CD4-positive, alpha-beta T cell treated with Interferon alpha-2 for 1 hour (primary cell): ENCODE measurements around the gene SCGN.

Source experiments
- DNase-seq, 2 donors: peaks; one replicate each; pipeline ENCODE4 v3.0.0-alpha.2; 2020 to 2022

Gene SCGN

GRCh38 chr6:25652007-25652515, at the start of gene SCGN:
Gene SCGN, plus strand, starts transcription at chr6:25652215. Its CDS starts 189 bp downstream, at chr6:25652404.
- peak in 1 of 2 donors; percentile 10 for DNase-seq

- DNase-seq, result no peak
Measured at GRCh38 chr6:25602674-25602982, 49.4 kb upstream of the SCGN start.

GRCh38 chr6:25603251-25603650, 48.8 kb upstream of the SCGN start:
- no peak for DNase-seq

GRCh38 chr6:25606151-25606550, 45.9 kb upstream of the SCGN start:
- no peak for DNase-seq

- no peak for DNase-seq
Measured at GRCh38 chr6:25608558-25609174, 43.3 kb upstream of the SCGN start.

- no peak for DNase-seq
Measured at GRCh38 chr6:25612666-25613065, 39.3 kb upstream of the SCGN start.

- DNase-seq, result no peak
Measured at GRCh38 chr6:25613415-25613814, 38.6 kb upstream of the SCGN start.

GRCh38 chr6:25614052-25614451, 38.0 kb upstream of the SCGN start:
- DNase-seq, result no peak

- no peak for DNase-seq
Measured at GRCh38 chr6:25615471-25615870, 36.5 kb upstream of the SCGN start.

- no peak for DNase-seq
Measured at GRCh38 chr6:25617997-25618396, 34.0 kb upstream of the SCGN start.

GRCh38 chr6:25619217-25619616, 32.8 kb upstream of the SCGN start:
- no peak for DNase-seq

GRCh38 chr6:25620391-25620790, 31.6 kb upstream of the SCGN start:
- no peak for DNase-seq

GRCh38 chr6:25623065-25623464, 28.9 kb upstream of the SCGN start:
- no peak for DNase-seq

GRCh38 chr6:25623879-25624278, 28.1 kb upstream of the SCGN start:
- DNase-seq, result no peak

GRCh38 chr6:25627001-25627400, 25.0 kb upstream of the SCGN start:
- no peak for DNase-seq

GRCh38 chr6:25628471-25629197, 23.4 kb upstream of the SCGN start:
- DNase-seq, result no peak

- no peak for DNase-seq
Measured at GRCh38 chr6:25629198-25629576, 22.8 kb upstream of the SCGN start.

GRCh38 chr6:25630508-25631278, 21.3 kb upstream of the SCGN start:
- DNase-seq, result no peak

GRCh38 chr6:25635886-25636317, 16.1 kb upstream of the SCGN start:
- DNase-seq, result no peak

GRCh38 chr6:25637211-25637610, 14.8 kb upstream of the SCGN start:
- DNase-seq, result no peak

GRCh38 chr6:25637960-25638434, 14.0 kb upstream of the SCGN start:
- DNase-seq, result no peak

GRCh38 chr6:25639653-25640052, 12.4 kb upstream of the SCGN start:
- no peak for DNase-seq

GRCh38 chr6:25640446-25640845, 11.6 kb upstream of the SCGN start:
- no peak for DNase-seq

GRCh38 chr6:25640891-25641290, 11.1 kb upstream of the SCGN start:
- DNase-seq, result no peak
